ENCODE measurements around the gene ATAD5.
"Not testable (repeated sequence)": the region's sequence is repeated elsewhere in the genome, so short reads cannot be mapped to it uniquely, and the experiment has no call there.

DNA sequence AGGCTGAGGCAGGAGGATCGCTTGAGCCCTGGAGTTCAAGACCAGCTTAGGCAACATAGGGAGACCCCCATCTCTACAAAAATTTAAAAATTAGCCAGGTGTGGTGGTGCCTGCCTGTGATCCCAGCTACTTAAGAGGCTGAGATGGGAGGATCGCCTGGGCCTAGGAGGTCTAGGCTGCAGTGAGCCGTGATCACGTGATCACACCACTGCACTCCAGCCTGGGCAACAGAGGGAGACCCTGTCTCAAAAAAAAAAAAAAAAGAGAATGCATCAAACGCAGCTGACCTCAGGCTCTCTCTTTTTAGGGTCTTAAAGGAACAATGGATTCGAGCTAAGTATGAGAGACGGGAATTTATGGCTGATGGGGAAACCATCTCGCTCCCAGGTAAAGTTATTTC lies 99.8 kb downstream of the ATAD5 start:
- TF ChIP-seq, protein P1, sequence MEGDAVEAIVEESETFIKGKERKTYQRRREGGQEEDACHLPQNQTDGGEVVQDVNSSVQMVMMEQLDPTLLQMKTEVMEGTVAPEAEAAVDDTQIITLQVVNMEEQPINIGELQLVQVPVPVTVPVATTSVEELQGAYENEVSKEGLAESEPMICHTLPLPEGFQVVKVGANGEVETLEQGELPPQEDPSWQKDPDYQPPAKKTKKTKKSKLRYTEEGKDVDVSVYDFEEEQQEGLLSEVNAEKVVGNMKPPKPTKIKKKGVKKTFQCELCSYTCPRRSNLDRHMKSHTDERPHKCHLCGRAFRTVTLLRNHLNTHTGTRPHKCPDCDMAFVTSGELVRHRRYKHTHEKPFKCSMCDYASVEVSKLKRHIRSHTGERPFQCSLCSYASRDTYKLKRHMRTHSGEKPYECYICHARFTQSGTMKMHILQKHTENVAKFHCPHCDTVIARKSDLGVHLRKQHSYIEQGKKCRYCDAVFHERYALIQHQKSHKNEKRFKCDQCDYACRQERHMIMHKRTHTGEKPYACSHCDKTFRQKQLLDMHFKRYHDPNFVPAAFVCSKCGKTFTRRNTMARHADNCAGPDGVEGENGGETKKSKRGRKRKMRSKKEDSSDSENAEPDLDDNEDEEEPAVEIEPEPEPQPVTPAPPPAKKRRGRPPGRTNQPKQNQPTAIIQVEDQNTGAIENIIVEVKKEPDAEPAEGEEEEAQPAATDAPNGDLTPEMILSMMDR (IDR thresholded peaks at IDR 0.05) = not testable (repeated sequence)
- TF ChIP-seq POLR2AphosphoS5, POLR2A (IDR thresholded peaks at IDR 0.05): not testable (repeated sequence)

Data from breast epithelium (tissue), 3 donors.